NCI-H82 treated with DMSO at 0.1 percent for 48 hours (cell line): Measurements from ENCODE around the gene LCOR.
"Not testable (repeated sequence)": the region's sequence is repeated elsewhere in the genome, so short reads cannot be mapped to it uniquely, and the experiment has no call there.

Experiments used
- DNase-seq: peaks from one replicate; lab custom pipeline; 2025; ENCODE audit not compliant: unreplicated experiment; lab: John Stamatoyannopoulos, UW

The LCOR gene

GRCh38 chr10:96838529-96838928, 6.4 kb downstream of the LCOR start:
- no peak for DNase-seq

- DNase-seq: no peak
These were observed 8.9 kb downstream of the LCOR start for GRCh38 chr10:96840841-96841518.

GRCh38 chr10:96842896-96843723, 11.0 kb downstream of the LCOR start:
- no peak for DNase-seq

DNA sequence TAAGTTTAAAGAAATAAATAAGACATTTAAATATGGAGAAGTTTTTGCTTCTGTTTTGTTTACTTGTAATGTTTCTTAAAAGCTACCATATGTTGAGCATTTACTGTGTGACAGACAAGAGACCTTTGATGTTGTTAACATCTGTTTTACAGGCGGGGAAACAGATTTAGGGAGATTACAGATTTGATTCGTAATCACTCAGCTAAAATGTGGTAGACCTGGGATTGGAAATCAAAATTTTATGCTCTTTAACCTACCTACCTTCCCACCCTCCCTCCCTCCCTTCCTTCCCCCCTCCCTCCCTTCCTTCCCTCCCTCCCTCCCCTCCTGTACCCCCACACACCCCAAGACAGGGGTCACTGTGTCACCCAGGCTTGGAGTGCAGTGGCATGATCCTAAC, 11.7 kb downstream of the LCOR start:
- peak; percentile 25 for DNase-seq

GRCh38 chr10:96846395-96846794, 14.3 kb downstream of the LCOR start:
- DNase-seq: no peak

DNA sequence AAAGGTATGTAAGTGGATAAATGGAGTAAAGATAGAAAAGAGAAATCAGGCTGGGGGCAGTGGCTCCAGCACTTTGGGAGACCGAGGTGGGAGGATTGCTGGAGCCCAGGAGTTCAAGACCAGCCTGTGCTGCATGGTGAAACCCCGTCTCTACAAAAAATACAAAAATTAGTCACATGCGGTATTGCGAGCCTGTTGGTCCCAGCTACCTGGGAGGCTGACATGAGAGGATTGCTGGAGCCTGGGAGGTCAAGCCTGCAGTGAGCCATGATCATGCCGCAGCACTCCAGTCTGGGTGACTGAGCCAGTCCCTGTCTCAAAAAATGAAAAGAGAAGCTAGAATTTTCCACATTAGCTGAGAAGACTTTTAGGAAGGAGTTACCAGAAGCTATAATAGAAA, 14.8 kb downstream of the LCOR start:
- no peak for DNase-seq

DNA sequence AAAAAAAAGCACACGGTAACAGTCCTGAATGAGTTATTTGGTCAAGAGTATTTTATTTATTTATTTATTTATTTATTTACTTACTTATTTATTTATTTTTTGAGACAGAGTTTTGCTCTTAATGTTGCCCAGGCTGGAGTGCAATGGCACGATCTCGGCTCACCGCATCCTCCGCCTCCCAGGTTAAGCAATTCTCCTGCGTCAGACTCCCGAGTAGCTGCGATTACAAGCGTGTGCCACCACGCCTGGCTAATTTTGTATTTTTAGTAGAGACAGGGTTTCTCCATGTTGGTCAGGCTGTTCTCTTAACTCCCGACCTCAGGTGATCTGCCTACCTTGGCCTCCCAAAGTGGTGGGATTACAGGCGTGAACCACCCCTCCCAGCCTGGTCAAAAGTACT, 15.3 kb downstream of the LCOR start:
- DNase-seq: not testable (repeated sequence)

DNA sequence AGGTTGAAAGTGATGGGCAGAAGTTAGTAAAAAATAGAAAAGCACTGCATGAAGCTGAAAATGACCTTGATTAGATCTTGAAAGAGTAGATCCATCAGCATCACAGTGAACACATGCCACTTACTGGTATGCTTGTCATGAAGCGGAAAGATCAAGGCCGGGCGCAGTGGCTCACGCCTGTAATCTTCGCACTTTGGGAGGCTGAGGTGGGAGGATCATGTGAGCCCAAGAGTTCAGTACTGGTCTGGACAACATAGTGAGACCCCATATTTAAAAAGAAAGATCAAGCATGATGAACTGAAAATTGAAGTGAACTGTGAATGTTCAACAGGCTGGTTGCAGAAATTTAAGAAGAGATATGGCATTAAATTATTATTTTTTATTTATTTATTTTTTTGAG, 18.0 kb downstream of the LCOR start:
- DNase-seq: no peak

DNA sequence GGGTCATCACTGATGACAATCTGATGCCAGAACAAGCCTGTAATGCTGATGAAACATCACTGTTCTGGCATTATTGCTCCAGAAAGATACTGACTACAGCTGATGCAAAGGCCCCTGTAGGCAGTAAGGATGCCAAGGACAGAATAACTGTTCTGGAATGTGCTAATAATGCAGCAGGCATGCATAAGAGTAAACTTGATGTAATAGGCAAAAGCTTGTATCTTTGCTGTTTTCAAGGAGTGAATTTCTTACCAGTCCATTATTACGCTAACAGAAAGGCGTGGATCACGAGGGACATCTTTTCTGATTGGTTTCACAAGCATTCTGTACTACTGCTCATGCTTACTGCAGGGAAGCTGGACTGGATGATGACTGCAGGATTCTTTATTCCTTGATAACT, 18.7 kb downstream of the LCOR start:
- DNase-seq: no peak

- no peak for DNase-seq
These were observed 19.2 kb downstream of the LCOR start for GRCh38 chr10:96851281-96851680.

GRCh38 chr10:96856317-96856716, 24.2 kb downstream of the LCOR start:
- peak; percentile 17 for DNase-seq

DNA sequence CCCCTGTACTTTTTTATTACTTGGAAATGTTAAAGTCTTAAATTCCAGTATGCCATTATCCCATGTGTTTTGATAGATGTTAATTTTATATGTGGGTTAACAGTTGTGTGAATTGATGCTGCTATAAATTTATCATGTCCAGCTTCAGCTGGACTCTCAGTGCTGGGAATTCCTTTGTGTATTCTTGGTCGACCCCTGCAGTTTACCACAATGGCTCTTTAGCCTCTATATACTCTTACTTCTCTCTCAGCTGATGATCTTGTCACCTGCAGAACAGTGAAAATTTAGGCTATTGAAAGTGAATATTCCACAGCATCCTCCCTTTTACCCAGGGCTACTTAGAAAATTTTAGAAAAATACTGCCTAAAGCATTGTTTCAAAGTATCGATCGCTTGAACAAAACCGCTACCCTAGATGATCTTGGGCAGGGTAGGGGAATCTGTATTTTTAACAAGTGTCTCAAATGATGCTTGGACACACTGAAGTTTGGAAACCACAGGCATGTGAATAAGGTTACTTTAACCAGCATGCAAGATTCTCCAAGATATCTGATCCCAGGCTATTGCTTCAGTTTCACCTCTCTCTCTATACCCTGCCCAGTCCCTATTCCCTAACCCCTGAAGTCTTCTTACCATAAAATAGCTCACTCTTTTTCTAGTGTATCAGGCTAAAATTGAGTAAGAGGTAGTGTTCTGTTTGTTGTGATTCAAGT, 25.4 kb downstream of the LCOR start:
- DNase-seq: no peak

DNA sequence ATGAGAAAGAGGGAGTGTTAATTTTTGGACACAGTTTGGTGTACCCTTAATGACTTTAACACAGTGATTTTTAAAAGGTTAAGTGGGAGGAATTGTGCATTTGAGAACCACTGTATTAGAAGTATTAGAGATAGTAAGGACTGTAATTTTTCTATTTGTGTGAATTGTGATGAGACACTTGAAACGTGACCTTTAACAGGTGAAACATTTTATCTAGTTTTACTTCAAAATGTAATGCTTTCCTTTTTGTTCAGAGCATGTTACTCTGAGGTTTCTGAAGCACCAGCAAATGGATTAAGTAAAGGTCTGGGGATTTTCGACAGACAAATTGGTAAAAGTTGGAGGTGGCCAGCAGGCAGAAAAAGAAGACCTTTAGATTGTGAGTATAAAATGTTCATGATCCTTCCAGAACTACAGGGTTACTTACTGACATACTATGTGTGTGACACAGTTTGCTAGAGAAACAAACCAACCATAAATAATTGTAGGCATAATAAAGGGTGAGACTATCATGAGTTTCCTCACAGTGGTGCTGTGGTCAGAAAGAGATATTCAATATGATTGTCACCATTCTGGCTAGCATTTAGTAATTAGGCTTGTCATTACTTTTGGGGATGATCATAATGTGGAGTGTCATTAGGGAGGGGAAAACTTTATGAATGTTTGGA, 26.1 kb downstream of the LCOR start:
- no peak for DNase-seq

GRCh38 chr10:96858706-96859050, 26.6 kb downstream of the LCOR start:
- DNase-seq: no peak

- no peak for DNase-seq
These were observed 28.7 kb downstream of the LCOR start for GRCh38 chr10:96860631-96861277.

- DNase-seq: no peak
These were observed 31.9 kb downstream of the LCOR start for GRCh38 chr10:96863922-96864543.

GRCh38 chr10:96873086-96873485, 41.0 kb downstream of the LCOR start:
- DNase-seq: no peak

DNA sequence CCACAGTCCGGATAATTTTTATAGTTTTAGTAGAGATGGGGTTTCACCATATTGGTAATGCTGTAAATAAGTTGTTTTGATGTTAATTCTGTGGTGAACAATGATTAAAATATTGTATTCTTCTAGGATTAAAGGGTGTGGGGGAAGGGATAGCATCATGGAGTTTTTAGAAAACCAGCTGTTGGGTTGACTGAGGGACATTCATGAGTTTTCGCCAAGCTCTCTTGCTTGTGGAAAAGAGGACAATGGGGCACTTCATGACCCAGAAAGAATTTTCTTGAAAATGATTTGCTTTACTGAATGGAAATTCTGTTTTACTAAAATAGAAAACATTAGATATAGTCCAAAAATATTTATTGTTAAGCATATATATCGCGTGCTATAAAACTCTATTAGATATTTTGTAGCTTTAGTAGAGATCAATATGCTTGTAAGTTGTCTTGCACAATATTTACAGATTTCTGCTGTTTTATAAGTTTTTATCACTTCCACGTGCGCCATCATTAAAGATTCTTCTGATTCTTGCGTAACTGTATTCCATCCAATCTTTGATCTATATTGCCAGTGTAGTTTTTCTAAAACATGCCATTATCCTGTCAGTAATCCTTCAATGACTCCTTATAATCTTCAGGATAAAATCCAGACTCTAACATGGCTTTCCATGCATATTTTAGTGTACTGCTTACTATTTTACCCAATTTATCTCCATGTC, 41.8 kb downstream of the LCOR start:
- DNase-seq: no peak

DNA sequence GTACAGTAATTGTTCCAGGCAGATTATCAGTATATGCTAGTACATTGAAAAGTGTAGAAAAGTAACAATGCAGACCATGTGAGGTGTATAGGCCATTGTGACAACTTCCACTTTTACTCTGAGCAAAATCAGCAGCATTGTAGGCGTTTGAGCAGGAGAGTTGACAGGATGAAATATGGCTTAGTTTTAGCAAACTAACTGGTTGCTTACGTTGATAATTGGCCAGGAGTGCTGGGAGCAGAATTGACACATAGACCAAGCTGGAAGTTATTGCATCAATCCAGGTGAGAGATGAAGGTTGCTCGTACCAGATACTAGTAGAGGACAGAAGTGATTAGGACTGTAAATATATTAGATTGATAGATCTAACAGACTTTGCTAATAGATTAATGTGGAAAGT, 46.0 kb downstream of the LCOR start:
- DNase-seq: no peak

DNA sequence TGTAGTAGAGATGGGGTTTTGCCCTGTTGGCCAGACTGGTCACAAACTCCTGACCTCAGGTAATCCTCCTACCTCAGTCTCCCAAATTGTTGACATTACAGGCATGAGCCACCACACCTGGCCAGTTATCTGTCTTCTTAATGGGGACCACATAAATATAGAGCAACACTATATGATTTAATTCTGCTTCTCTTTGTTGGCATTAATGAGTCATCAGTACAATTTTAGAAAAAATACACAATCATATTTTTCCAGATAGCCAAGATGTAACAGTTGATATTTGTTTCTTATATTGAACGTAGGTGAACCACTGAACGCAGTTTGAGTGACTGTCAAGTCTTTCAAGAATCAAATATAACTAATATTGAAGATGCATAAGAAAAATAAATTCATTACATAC, 48.5 kb downstream of the LCOR start:
- no peak for DNase-seq
